CD4-positive, alpha-beta memory T cell (primary cell): ENCODE data around the gene PTPN18. TPM values are rescaled to one million over a fixed set of nuclear protein-coding genes. Genes with fewer than 3 reads are reported as not detected.

Experiments
- CTCF ChIA-PET: fragments of 350-600 bp; sonication (Branson Sonifier 250); formaldehyde crosslinking; loops from one replicate; lab custom pipeline; 2021; ENCODE audit warnings: inconsistent platforms; ENCODE audit not compliant: partially characterized antibody; lab: Charles Lee
- POLR2A ChIA-PET: fragments of 350-600 bp; sonication (Branson Sonifier 250); formaldehyde crosslinking; loops from one replicate; lab custom pipeline; 2021; ENCODE audit not compliant: partially characterized antibody; lab: Charles Lee
- DNase-seq, 5 donors: peaks; one replicate each; pipeline versions ENCODE4 v3.0.0 to v3.0.0-alpha.2; 2020 to 2022; ENCODE audit warnings: mixed read lengths in 1 of 5
- H3K27ac ChIP-seq: one replicate; pipeline ENCODE4 v1.7.0; 2013; ENCODE audit warnings: low read depth, low read length
- H3K27me3 ChIP-seq: 2 replicates; pipeline ENCODE4 v1.7.0; 2013; ENCODE audit warnings: mild to moderate bottlenecking, low read length, moderate library complexity; ENCODE audit not compliant: insufficient read depth
- H3K36me3 ChIP-seq: 2 replicates; pipeline ENCODE4 v1.7.0; 2013; ENCODE audit warnings: mild to moderate bottlenecking, low read length, moderate library complexity; ENCODE audit not compliant: insufficient read depth
- H3K4me1 ChIP-seq: 2 replicates; pipeline ENCODE4 v1.7.0; 2013; ENCODE audit warnings: mild to moderate bottlenecking, low read length, moderate library complexity; ENCODE audit not compliant: insufficient read depth
- H3K4me3 ChIP-seq, 2 donors: one replicate each; pipeline ENCODE4 v1.7.0; 2013; ENCODE audit warnings: low read length in 2 of 2, mild to moderate bottlenecking in 1 of 2
- H3K9me3 ChIP-seq, 2 donors: one replicate each; pipeline ENCODE4 v1.7.0; 2013; ENCODE audit warnings: low read length in 2 of 2, control low read depth in 1 of 2; ENCODE audit not compliant: control insufficient read depth in 1 of 2
- H3K27ac Mint-ChIP-seq, 7 donors: one replicate each; pipeline ENCODE4 v1.8.0; 2020 to 2021; ENCODE audit warnings: mixed read lengths in 7 of 7, mild to moderate bottlenecking in 6 of 7, inconsistent platforms in 3 of 7, moderate library complexity in 3 of 7
- H3K27me3 Mint-ChIP-seq, 2 donors: one replicate each; pipeline ENCODE4 v1.8.0; 2020 to 2021; ENCODE audit warnings: mixed read lengths in 2 of 2
- H3K36me3 Mint-ChIP-seq, 2 donors: one replicate each; pipeline ENCODE4 v1.8.0; 2020 to 2021; ENCODE audit warnings: mixed read lengths in 2 of 2, inconsistent platforms in 1 of 2, mild to moderate bottlenecking in 1 of 2
- H3K4me1 Mint-ChIP-seq, 4 donors: one replicate each; pipeline ENCODE4 v1.8.0; 2020 to 2021; ENCODE audit warnings: mixed read lengths in 4 of 4, mild to moderate bottlenecking in 1 of 4
- H3K4me3 Mint-ChIP-seq, 8 donors: one replicate each; pipeline ENCODE4 v1.8.0; 2020 to 2021; ENCODE audit warnings: mixed read lengths in 8 of 8, mild to moderate bottlenecking in 7 of 8, moderate library complexity in 6 of 8, inconsistent platforms in 3 of 8
- H3K9me3 Mint-ChIP-seq, 8 donors: one replicate each; pipeline ENCODE4 v1.8.0; 2020 to 2021; ENCODE audit warnings: mixed read lengths in 8 of 8, mild to moderate bottlenecking in 5 of 8, inconsistent platforms in 3 of 8, moderate library complexity in 1 of 8
- intact Hi-C: fragments of 100-400 bp; cut with micrococcal nuclease; formaldehyde crosslinking; loops from one replicate; pipeline ENCODE4 v1.15.1; 2023
- polyA plus RNA-seq, 2 donors: library from polyadenylated mRNA; unstranded; fragments of 300-500 nt; fragmentation: Illumina TruSeq; gene quantifications; one replicate each; pipeline ENCODE4 v1.2.3, GENCODE V29; 2021
- total RNA-seq, 2 experiments: library from RNA; stranded (reverse); gene quantifications; one replicate each; pipeline ENCODE4 v1.2.3, GENCODE V29; 2021

PTPN18 gene
- total and polyA plus RNA-seq, 4 experiments from 2014 or later: 30.9 to 67.2 (median 60.5) TPM

DNA sequence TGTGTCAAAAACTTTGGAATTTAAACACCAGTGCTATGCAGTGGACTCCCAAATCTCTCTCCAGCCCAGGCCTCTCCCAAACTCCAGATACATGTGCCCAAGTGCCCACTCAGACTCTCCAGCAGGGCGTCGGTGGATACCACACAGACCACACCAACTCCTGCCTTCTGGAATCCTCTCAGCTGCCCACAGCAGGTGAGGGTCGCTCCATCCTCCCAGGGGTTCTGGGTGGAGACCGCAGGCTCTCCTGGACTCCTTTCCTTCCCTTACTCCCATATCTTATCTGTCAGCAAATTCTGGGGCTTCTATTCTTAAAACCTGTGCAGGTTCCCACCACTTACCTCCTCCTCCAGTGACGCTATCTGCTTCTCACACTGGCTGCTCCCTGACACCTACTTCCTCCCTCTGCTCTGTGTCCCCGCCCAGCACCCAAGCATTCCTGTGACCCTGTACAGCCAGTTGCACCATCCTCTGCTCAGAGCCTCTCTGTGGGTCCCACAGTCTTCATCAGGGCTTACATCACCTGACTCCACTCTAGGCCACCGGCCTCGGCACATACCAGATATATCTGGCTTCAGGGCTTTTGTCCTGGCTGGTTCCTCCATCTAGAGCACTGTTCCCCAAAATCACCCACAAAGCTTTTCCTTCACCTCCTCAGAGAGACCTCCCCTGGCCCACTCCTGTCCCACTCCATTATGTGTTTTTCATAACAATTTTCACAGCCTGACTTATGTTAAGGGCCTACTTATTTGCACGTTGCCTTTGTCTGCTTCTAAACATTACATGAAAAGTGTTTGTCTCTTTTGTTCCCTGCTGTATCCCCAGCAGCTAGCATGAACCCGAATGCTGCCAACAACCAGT, 15.7 kb upstream of the PTPN18 start:
- Mint-ChIP-seq H3K9me3 (peaks cover 0 to 4% (median 0%) of the 10 kb centered on the region in 8 donors), H3K27me3 (no peaks in the 10 kb centered on the region), H3K4me1 (peaks cover 18 to 62% (median 37%) of the 10 kb centered on the region in 4 donors), H3K4me3 (peak overlapping the region in 7 of 8 donors; percentile 17 to 100 (median 47)), H3K27ac (peak overlapping the region in 5 of 7 donors; percentile 12 to 72 (median 58)), H3K36me3 (peaks cover 36 to 63% of the 10 kb centered on the region in 2 donors)
- no peak for DNase-seq
- Histone ChIP-seq H3K36me3 (peaks cover 32% of the 10 kb centered on the region), H3K9me3 (no peaks in the 10 kb centered on the region), H3K27ac (no peak overlapping the region), H3K4me3 (no peak overlapping the region), H3K4me1 (peaks cover 25% of the 10 kb centered on the region), H3K27me3 (no peaks in the 10 kb centered on the region)
- ChIA-PET CTCF (interaction anchor here (1.3 to 5.3 kb wide), 5 partner anchors 8 to 457 kb away, joined by 5 to 64 read pairs (median 5); partner anchors contain the start of gene PTPN18), POLR2A (interaction anchor here (3.5 to 4.7 kb wide), 3 partner anchors 13 to 753 kb away, joined by 23 to 98 read pairs (median 64); partner anchors contain the start of genes FAM168B, MZT2B, PTPN18 and SMPD4)
- intact Hi-C loops: loop anchor here (5.0 to 10.0 kb wide), 3 partner anchors 195 to 1152 kb away; partner anchors contain the start of genes CCDC74B, GPR148 and MZT2A

DNA sequence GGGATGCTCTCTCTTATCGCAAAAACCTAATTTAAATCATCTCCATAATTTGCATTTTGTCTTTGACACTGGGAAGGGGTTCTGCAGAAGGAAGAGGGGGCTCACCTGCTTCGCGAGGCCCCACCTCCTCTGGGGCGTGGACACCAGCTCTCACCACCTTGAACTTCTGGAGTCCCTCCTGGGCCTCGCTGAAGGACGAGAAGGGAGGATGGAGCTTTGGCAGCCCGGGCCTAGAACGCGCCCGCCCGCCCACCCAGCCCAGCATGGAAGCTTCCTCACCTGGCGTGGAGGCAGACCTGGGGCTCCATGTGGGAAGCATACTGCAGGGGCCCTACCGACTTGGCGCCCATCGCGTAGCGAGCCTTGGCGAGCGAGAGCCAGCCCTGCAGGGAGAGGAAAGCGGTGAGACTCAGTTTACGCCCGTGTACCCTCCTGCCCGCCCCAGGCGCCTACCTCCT, 14.3 kb upstream of the PTPN18 start:
- Histone ChIP-seq H3K4me3 (peak overlapping the region; percentile 64 to 76), H3K27ac (peak overlapping the region; percentile 96), H3K4me1 (peaks cover 25% of the 10 kb centered on the region), H3K27me3 (no peaks in the 10 kb centered on the region), H3K9me3 (no peaks in the 10 kb centered on the region), H3K36me3 (peaks cover 47% of the 10 kb centered on the region)
- peak overlapping the region; percentile 95 to 100 (median 99) for H3K27ac Mint-ChIP-seq
- H3K4me1 Mint-ChIP-seq: peaks cover 21 to 61% (median 41%) of the 10 kb centered on the region in 4 donors
- intact Hi-C loops: loop anchor here (1.0 to 10.0 kb wide), 8 partner anchors 14 to 1151 kb away; partner anchors contain the start of genes CCDC74B, GPR148, MZT2A and PLEKHB2
- peak in 1 of 5 donors; percentile 55 for DNase-seq
- no peaks in the 10 kb centered on the region for H3K27me3 Mint-ChIP-seq
- peaks cover 0 to 4% (median 0%) of the 10 kb centered on the region in 8 donors for H3K9me3 Mint-ChIP-seq
- peak overlapping the region; percentile 99 to 100 (median 100) for H3K4me3 Mint-ChIP-seq
- peaks cover 47 to 78% of the 10 kb centered on the region in 2 donors for H3K36me3 Mint-ChIP-seq
- ChIA-PET CTCF (interaction anchor here (1.1 to 5.3 kb wide), 9 partner anchors 10 to 456 kb away, joined by 3 to 64 read pairs (median 5); partner anchors contain the start of genes MZT2B, PTPN18 and SMPD4), POLR2A (interaction anchor here (0.8 to 4.7 kb wide), 18 partner anchors 8 to 1151 kb away, joined by 3 to 98 read pairs (median 13); partner anchors contain the start of genes FAM168B, MZT2A, MZT2B and PTPN18)

DNA sequence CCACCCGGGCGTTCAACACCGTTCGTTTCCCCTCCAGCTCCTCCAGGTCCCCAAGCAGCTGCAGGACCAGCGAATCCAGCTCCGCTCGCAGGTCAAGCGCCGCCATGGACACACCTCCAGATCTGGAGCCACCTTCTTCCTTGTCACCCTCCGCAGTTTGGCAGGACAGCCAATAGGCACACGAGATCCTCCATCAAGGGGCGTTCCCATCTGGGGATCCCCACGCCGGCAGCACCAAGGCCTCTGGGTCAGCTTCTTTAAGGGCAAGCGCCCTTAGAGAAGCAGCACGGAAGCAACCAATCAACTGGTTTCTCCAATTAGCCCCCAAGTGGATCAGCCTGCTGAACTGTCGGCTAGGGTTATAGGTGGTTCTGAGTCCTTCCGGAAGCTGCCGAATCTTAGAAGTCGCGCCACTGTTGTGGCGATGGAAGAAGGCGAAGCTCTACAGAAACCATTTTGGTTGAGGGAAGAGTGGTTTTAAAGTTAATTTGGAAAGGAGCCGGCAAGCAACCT, 13.8 kb upstream of the PTPN18 start:
- CTCF ChIA-PET: interaction anchor here (0.7 to 5.3 kb wide), 16 partner anchors 10 to 1151 kb away, joined by 3 to 64 read pairs (median 6); partner anchors contain the start of genes MZT2A, MZT2B, PTPN18 and SMPD4
- Histone ChIP-seq H3K9me3 (no peaks in the 10 kb centered on the region), H3K36me3 (peaks cover 52% of the 10 kb centered on the region), H3K4me1 (peaks cover 25% of the 10 kb centered on the region), H3K27me3 (no peaks in the 10 kb centered on the region), H3K4me3 (peak overlapping the region; percentile 64 to 76), H3K27ac (peak overlapping the region; percentile 96)
- DNase-seq: peak; percentile 89 to 93 (median 89)
- Mint-ChIP-seq H3K27me3 (no peaks in the 10 kb centered on the region), H3K4me3 (peak overlapping the region; percentile 99 to 100 (median 100)), H3K27ac (peak overlapping the region; percentile 95 to 100 (median 99)), H3K9me3 (peaks cover 0 to 3% (median 0%) of the 10 kb centered on the region in 8 donors), H3K36me3 (peaks cover 52 to 79% of the 10 kb centered on the region in 2 donors), H3K4me1 (peaks cover 21 to 56% (median 41%) of the 10 kb centered on the region in 4 donors)
- intact Hi-C loops: loop anchor here (1.0 to 10.0 kb wide), 8 partner anchors 13 to 1150 kb away; partner anchors contain the start of genes CCDC74B, GPR148, MZT2A and PLEKHB2
- POLR2A ChIA-PET: interaction anchor here (0.8 to 4.7 kb wide), 21 partner anchors 9 to 1151 kb away, joined by 3 to 98 read pairs (median 9); partner anchors contain the start of genes FAM168B, MZT2A, MZT2B and PTPN18

DNA sequence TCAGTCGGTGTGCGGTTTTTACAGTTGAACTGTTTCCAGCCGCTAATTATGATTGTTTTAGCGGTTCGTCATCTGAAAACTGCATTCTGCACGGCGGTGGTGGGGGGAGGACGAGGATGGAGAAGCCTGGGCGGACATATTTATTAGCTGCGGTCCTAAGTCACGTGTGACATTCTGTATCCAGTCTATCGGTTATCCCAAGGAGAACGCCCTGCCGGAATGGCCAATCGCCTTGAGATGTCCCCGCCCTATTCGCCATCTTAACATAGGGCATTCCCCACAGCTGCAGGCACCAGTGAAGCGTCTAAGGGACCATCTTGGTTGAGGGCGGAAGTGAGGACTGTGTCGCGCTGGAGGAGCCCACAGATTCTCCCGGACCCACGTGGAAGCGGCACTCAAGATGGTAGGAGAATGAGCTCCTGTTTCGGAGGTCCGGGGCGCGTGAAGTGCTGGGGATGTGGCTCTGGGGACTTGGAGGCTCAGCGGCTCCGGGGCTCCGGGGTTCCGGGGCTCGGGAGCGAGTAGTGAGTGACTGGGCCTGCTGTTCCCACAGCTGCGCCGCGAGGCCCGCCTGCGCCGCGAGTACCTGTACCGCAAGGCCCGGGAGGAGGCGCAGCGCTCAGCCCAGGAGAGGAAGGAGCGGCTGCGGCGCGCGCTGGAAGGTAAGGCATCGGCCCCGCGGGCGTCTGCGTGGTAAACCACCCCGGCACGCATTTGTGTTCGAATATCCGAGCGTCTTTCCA, 13.2 kb upstream of the PTPN18 start, which contains the start of gene IMP4:
IMP4 (plus strand) TSS at position 365 of the 743 bp plus-strand sequence; CDS start at position 401, 36 bp downstream.
- peak within 1 kb of the TSS; percentile 95 to 100 (median 99) for H3K27ac Mint-ChIP-seq
- no peaks in the 10 kb centered on the region for H3K27me3 Mint-ChIP-seq
- ChIA-PET CTCF (interaction anchor here (0.7 to 5.3 kb wide), 14 partner anchors 10 to 1150 kb away, joined by 3 to 64 read pairs (median 6); partner anchors contain the start of genes MZT2A, MZT2B, PTPN18 and SMPD4), POLR2A (interaction anchor here (0.6 to 4.7 kb wide), 22 partner anchors 9 to 1150 kb away, joined by 3 to 98 read pairs (median 8); partner anchors contain the start of genes FAM168B, MZT2A, MZT2B and PTPN18)
- peak; percentile 96 to 99 (median 97) for DNase-seq
- peak within 1 kb of the TSS; percentile 70 to 76 for H3K4me3 ChIP-seq
- no peaks in the 10 kb centered on the region for H3K27me3 ChIP-seq
- peak within 1 kb of the TSS; percentile 96 for H3K27ac ChIP-seq
- peaks cover 0 to 1% (median 0%) of the 10 kb centered on the region in 8 donors for H3K9me3 Mint-ChIP-seq
- peaks cover 57 to 80% of the 10 kb centered on the region in 2 donors for H3K36me3 Mint-ChIP-seq
- intact Hi-C loops: loop anchor here (1.0 to 10.0 kb wide), 8 partner anchors 13 to 1150 kb away; partner anchors contain the start of genes CCDC74B, GPR148, MZT2A and PLEKHB2
- H3K9me3 ChIP-seq: no peaks in the 10 kb centered on the region
- H3K4me1 Mint-ChIP-seq: peaks cover 22 to 56% (median 39%) of the 10 kb centered on the region in 4 donors
- peaks cover 25% of the 10 kb centered on the region for H3K4me1 ChIP-seq
- H3K4me3 Mint-ChIP-seq: peak within 1 kb of the TSS; percentile 99 to 100 (median 100)
- H3K36me3 ChIP-seq: peaks cover 56% of the 10 kb centered on the region

DNA sequence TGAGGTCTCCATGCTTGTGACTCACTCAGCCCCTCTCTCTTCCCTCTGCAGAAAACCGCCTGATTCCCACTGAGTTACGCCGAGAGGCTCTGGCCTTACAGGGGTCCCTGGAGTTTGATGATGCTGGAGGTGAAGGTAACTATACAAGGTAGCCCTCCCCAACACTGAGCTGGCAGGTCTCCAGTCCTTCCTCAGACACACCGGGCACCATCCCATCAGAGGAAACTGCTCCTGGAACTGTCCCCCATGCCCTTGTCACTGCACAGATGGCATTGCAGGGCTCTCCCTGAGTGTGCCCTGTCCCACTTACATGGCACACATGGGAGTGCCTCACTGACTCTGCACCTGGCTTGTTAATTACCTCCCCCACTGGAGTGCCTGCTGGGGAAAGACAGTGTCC, 11.3 kb upstream of the PTPN18 start:
- Histone ChIP-seq H3K27me3 (no peaks in the 10 kb centered on the region), H3K36me3 (peaks cover 54% of the 10 kb centered on the region), H3K9me3 (no peaks in the 10 kb centered on the region), H3K27ac (no peak overlapping the region), H3K4me3 (no peak overlapping the region), H3K4me1 (peaks cover 25% of the 10 kb centered on the region)
- Mint-ChIP-seq H3K27me3 (no peaks in the 10 kb centered on the region), H3K4me3 (peak overlapping the region; percentile 17 to 100 (median 56)), H3K9me3 (peaks cover 0 to 1% (median 0%) of the 10 kb centered on the region in 8 donors), H3K4me1 (peaks cover 24 to 56% (median 35%) of the 10 kb centered on the region in 4 donors), H3K27ac (peak overlapping the region in 4 of 7 donors; percentile 31 to 61 (median 48)), H3K36me3 (peaks cover 49 to 78% of the 10 kb centered on the region in 2 donors)
- CTCF ChIA-PET: interaction anchor here (1.2 to 5.3 kb wide), 4 partner anchors 8 to 163 kb away, joined by 4 to 64 read pairs (median 21); partner anchors contain the start of genes MZT2B and SMPD4
- no peak for DNase-seq
- intact Hi-C loops: loop anchor here (5.0 to 10.0 kb wide), 3 partner anchors 200 to 1148 kb away; partner anchors contain the start of genes CCDC74B, GPR148 and MZT2A
- POLR2A ChIA-PET: interaction anchor here (0.9 to 4.7 kb wide), 3 partner anchors 9 to 28 kb away, joined by 3 to 89 read pairs (median 64); partner anchors contain the start of gene PTPN18
